ENCODE results near the gene FIBCD1. TPM values are rescaled to one million over a fixed set of nuclear protein-coding genes. Genes with fewer than 3 reads are reported as not detected.

The FIBCD1 gene
- total and polyA plus RNA-seq, 4 donors, result 0.97 to 7.7 (median 4.1) TPM

- Histone ChIP-seq H3K9me3 (ENCODE audit: control insufficient read depth in 4 of 4, insufficient read depth in 3 of 4, low read length in 3 of 4) (no peaks in the 10 kb centered on the region), H3K36me3 (ENCODE audit: control insufficient read depth in 4 of 4, insufficient read depth in 4 of 4, low read length in 4 of 4) (peaks cover 2 to 16% (median 6%) of the 10 kb centered on the region in 4 donors), H3K4me3 (no peak overlapping the region), H3K27ac (ENCODE audit: low read depth in 1 of 2, low read length in 1 of 2) (peak overlapping the region in 1 of 2 donors; percentile 73), H3K9ac (ENCODE audit: insufficient read depth in 1 of 2, low read length in 2 of 2) (no peak overlapping the region), H3K4me1 (ENCODE audit: control insufficient read depth in 5 of 5, insufficient read depth in 5 of 5, low read length in 5 of 5) (peaks cover 0 to 15% (median 5%) of the 10 kb centered on the region in 5 donors), H3K27me3 (ENCODE audit: control insufficient read depth in 3 of 3, insufficient read depth in 3 of 3, low read length in 2 of 3) (no peaks in the 10 kb centered on the region)
- ATAC-seq (ENCODE audit: insufficient read depth, low FRiP score), result peak; percentile 87
- no peak for TF ChIP-seq CTCF (IDR thresholded peaks at IDR 0.05; ENCODE audit: control extremely low read depth, extremely low read depth)
- DNase-seq, result peak; percentile 62 to 74 (median 74)
- WGBS, 2 donors, result 53 to 74% methylated on average over 28 of the region's 28 CpGs
Observed at GRCh38 chr9:130860458-130861316, 78.4 kb downstream of the FIBCD1 start.

DNA sequence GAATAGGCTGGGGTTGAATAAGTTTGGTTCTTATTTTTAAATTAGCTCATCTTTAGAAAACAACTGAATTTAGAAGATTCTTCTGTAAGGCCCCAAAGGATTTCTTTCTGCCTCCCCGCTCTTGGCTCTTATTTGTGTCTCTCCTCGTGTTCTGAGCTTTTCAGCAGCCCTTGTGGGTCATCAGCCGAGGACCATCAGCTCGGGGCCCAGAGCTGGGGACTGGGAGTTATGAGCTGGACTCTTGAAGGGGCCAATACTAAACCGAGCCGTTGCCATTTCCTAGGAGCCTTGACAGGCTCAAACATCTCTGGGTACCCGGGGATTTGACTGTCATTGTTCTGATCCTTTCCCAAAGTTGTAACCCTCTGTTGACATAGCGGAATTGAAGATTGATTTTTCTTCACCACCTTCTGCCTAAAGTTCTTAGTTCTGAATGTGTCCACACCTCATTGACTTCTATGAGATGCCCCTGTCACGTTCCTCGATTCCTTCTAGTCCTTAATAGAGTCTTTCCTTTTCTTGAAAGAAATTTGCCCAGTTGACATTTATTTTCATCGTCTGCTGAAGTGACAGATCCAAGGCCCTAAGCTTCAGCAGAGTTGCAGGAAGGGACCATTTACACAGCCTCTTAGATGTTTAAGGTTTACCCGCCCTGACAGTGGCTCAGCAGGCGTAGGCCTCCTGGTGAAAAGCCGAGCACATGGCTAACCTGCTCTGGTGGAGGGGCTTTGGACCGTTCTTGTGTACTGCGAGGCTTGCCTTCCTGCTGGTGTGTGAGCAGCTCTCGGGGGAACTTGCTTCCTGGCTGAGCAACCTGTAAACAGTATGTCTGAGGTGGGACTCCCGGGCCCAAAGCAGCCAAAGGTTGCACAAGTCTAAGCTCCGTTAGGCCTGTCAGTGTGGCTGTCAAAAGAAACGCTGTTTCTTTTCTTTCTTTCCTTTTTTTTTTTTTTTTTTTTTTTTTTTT is 80.0 kb downstream of the FIBCD1 start:
- H3K9me3 ChIP-seq (ENCODE audit: control insufficient read depth in 4 of 4, insufficient read depth in 3 of 4, low read length in 3 of 4), result no peaks in the 10 kb centered on the region
- H3K27me3 ChIP-seq (ENCODE audit: control insufficient read depth in 3 of 3, insufficient read depth in 3 of 3, low read length in 2 of 3), result no peaks in the 10 kb centered on the region
- H3K9ac ChIP-seq (ENCODE audit: insufficient read depth in 1 of 2, low read length in 2 of 2), result no peak overlapping the region
- TF ChIP-seq CTCF (IDR thresholded peaks at IDR 0.05; ENCODE audit: control extremely low read depth, extremely low read depth), result no peak
- no peak for DNase-seq
- ATAC-seq (ENCODE audit: insufficient read depth, low FRiP score), result no peak
- H3K36me3 ChIP-seq (ENCODE audit: control insufficient read depth in 4 of 4, insufficient read depth in 4 of 4, low read length in 4 of 4), result peaks cover 3 to 21% (median 12%) of the 10 kb centered on the region in 4 donors
- H3K4me3 ChIP-seq, result no peak overlapping the region
- peaks cover 0 to 15% (median 5%) of the 10 kb centered on the region in 5 donors for H3K4me1 ChIP-seq (ENCODE audit: control insufficient read depth in 5 of 5, insufficient read depth in 5 of 5, low read length in 5 of 5)
- H3K27ac ChIP-seq (ENCODE audit: low read depth in 1 of 2, low read length in 1 of 2), result no peak overlapping the region
- WGBS, 2 donors, result 81% methylated on average over 20 of the region's 20 CpGs

GRCh38 chr9:130857864-130858738 is 80.9 kb downstream of the FIBCD1 start:
- H3K27me3 ChIP-seq (ENCODE audit: control insufficient read depth in 3 of 3, insufficient read depth in 3 of 3, low read length in 2 of 3), result no peaks in the 10 kb centered on the region
- no peak overlapping the region for H3K4me3 ChIP-seq
- DNase-seq, result peak in 1 of 3 donors; percentile 40
- peak overlapping the region in 1 of 2 donors; percentile 13 for H3K27ac ChIP-seq (ENCODE audit: low read depth in 1 of 2, low read length in 1 of 2)
- TF ChIP-seq CTCF (IDR thresholded peaks at IDR 0.05; ENCODE audit: control extremely low read depth, extremely low read depth), result no peak
- 67 to 73% methylated on average over 22 of the region's 22 CpGs for WGBS, 2 donors
- peaks cover 0 to 11% (median 5%) of the 10 kb centered on the region in 5 donors for H3K4me1 ChIP-seq (ENCODE audit: control insufficient read depth in 5 of 5, insufficient read depth in 5 of 5, low read length in 5 of 5)
- peaks cover 3 to 21% (median 12%) of the 10 kb centered on the region in 4 donors for H3K36me3 ChIP-seq (ENCODE audit: control insufficient read depth in 4 of 4, insufficient read depth in 4 of 4, low read length in 4 of 4)
- no peak for ATAC-seq (ENCODE audit: insufficient read depth, low FRiP score)
- H3K9me3 ChIP-seq (ENCODE audit: control insufficient read depth in 4 of 4, insufficient read depth in 3 of 4, low read length in 3 of 4), result no peaks in the 10 kb centered on the region
- no peak overlapping the region for H3K9ac ChIP-seq (ENCODE audit: insufficient read depth in 1 of 2, low read length in 2 of 2)

Data from lung (tissue), 12 donors.